HG02884 (cell line): ENCODE data around the gene TNNT2.

ENCODE experiments used
- ATAC-seq: cut with Tn5 transposase; IDR thresholded peaks from one replicate; pipeline ENCODE4 v1.9.1; 2021; ENCODE audit warnings: mild to moderate bottlenecking, moderate library complexity; ENCODE audit not compliant: unreplicated experiment

TNNT2 gene

GRCh38 chr1:201404055-201404454, 26.6 kb upstream of the TNNT2 start:
- no peak for ATAC-seq

DNA sequence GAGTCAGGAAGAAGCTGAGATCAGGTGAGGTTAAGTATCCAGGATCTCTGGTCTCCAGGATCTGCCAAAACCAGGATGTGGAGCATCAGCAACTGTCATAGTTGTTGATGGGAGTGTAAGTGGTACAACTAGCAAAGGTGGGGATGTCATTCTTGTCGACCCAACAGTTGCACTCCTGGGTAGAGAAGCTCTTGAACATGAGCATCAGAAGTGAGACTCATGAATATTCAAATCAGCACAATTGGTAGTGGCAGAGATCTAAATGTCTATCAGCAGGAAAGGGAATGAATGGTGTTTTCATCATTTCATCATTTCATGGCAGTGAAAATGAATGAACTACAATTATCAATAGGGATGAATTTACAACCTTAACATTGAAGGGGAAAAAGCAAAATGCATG, 25.9 kb upstream of the TNNT2 start:
- ATAC-seq: no peak

DNA sequence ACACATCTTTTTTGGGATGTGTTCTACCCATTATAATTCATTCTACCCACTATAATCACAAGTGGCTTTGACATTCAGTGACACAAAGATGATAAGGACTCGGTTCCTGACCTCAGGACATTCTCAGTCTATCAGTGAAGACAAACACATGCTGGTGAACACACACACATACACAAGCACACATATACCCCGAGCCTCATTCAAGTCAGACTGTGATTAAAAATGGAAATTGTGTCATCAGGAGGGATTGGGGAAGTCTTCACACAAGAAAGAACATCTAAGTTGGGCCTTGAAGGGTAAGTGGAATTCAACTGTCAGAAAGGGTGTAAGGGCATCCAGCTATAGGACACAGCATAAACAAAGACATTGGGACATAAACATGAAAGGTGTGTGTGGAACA, 24.2 kb upstream of the TNNT2 start:
- no peak for ATAC-seq

- no peak for ATAC-seq
Measured at GRCh38 chr1:201400852-201401230, 23.4 kb upstream of the TNNT2 start.

DNA sequence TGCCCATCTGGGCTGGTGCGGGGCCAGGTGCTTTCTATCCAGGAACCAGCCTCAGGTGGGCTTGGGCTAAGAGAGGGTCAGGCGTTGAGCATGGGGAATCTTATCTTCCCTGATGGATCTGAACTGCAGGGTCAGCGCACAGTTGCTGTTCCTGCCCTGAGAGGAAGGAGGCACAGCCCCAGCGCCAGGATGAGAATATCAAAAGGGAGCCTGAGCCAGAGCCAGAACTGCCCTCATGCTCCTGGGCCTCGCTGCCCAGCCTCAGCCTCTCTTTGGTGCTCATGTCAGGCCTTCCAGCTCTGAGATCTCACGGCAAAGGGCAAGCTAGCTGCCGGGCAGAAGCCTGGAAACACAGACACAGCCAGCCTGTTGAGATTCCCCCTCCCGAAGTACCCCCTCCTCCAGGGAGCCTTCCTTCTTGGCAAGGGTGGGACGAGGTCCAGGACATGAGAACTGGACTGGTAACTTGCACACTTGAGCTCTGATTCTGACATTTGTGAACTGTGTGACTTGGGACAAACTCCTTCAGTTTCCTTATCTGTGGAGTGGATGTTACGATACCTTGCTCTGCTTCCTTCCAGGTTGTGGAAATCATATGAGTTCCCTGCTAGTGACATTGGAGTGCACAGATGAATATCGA, 22.9 kb upstream of the TNNT2 start:
- no peak for ATAC-seq

DNA sequence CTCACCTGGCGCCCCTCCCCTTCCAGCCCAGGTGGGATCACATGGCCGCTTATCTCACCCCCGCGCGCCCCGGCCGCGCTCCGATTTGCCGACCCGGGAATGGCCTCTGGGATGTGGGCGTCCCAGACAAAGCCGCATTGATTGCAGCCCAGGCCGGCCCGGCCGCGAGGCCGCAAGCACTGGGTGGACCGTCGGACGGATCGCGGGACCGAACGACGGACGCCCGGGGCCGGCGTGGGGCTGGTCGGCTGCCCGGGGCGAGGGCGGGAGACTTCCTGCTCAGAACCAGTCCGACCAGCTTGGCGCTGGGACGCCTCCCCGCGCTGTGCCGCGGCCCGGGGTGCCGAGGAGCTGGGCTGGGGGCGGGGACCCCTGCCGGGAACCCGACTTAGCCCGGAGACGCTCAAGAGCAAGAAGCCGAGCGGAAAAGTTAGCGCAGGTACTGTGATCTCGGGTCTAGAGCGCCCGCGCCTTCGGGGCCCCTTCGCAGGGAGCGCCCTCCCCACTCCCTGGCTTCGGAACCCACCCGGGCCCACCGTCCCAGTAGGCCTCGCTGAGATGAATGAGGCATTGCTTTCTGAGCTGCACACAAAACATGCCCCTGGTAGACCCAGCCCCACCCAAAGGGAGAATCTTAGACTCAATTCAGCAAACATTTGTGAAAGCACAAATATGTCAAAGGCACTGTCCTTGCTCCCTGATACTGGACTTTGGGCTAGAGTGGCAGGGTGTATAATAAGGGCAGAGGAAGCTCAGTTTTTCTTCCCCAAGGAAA, 22.1 kb upstream of the TNNT2 start:
- ATAC-seq: no peak

DNA sequence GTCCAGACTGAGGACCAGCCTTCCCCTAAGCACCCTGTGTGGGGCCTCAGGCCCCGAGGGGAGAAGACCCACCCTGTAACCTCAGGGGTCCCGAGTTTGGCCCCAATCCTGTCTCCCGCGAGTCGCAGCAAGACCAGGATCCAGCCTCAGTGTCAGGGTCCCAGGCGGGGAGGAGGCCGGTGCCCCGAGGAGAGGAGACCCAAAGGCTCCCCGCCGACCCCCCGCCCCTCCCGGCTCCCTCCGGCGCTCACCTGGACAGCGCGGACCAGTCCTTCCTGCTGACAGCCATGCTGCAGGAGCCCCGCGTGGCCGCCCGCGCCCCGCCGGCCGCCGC, 21.5 kb upstream of the TNNT2 start, which contains the start of gene LAD1:
Gene LAD1, minus strand, starts transcription at position 307 of the 334 bp plus-strand sequence. Its CDS starts 18 bp downstream, at position 289.
- no peak for ATAC-seq

- ATAC-seq: no peak
Measured at GRCh38 chr1:201397675-201398074, 20.2 kb upstream of the TNNT2 start.

- ATAC-seq: no peak
Measured at GRCh38 chr1:201396861-201397464, 19.5 kb upstream of the TNNT2 start.

GRCh38 chr1:201395936-201396335, 18.5 kb upstream of the TNNT2 start:
- ATAC-seq: no peak

GRCh38 chr1:201394591-201394990, 17.1 kb upstream of the TNNT2 start:
- ATAC-seq: no peak

- no peak for ATAC-seq
Measured at GRCh38 chr1:201393076-201393475, 15.6 kb upstream of the TNNT2 start.

- no peak for ATAC-seq
Measured at GRCh38 chr1:201391651-201392511, 14.4 kb upstream of the TNNT2 start.

DNA sequence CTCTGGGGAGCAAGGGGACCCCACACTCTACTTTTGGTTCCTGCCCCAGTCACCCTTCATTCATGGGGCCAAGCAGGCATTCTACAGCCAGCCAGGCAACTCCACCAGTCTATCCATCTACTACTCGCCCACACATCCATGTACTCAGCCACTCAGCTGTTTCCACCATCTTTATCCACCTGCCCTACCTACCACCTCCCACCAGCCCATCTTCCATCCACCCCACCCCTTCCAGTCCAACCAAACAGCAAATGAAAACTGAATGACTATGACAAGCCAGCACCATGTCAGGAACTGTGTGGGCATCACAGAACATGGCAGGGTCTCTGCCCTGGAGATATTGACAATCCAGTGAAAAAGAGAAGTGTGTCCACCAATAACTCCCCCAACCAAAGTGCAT, 13.7 kb upstream of the TNNT2 start:
- no peak for ATAC-seq

DNA sequence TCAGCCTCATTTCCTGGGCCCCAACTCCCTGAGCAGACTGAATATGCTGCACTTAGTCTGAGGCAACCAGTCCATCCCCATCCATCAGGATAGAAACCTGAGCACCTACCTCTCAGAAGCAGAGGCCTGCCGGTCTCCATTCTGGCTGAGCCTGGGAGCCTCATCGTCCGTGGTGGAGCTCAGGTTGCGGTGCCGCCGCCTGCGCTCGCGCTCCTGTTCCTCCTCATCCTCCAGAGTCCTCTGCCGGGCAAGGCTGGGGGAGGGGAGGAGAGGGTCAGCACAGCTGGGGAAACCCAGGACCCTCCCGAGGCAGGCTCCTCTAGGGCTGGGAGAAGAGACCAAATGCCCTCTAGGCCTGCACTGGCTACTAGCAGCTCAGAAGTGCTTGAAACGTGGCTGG, 11.6 kb upstream of the TNNT2 start:
- no peak for ATAC-seq

- no peak for ATAC-seq
Measured at GRCh38 chr1:201386208-201386607, 8.7 kb upstream of the TNNT2 start.

GRCh38 chr1:201385299-201385891, 7.9 kb upstream of the TNNT2 start:
- ATAC-seq: no peak

GRCh38 chr1:201384406-201384782, 6.9 kb upstream of the TNNT2 start:
- no peak for ATAC-seq

GRCh38 chr1:201383647-201384405, 6.3 kb upstream of the TNNT2 start:
- no peak for ATAC-seq

DNA sequence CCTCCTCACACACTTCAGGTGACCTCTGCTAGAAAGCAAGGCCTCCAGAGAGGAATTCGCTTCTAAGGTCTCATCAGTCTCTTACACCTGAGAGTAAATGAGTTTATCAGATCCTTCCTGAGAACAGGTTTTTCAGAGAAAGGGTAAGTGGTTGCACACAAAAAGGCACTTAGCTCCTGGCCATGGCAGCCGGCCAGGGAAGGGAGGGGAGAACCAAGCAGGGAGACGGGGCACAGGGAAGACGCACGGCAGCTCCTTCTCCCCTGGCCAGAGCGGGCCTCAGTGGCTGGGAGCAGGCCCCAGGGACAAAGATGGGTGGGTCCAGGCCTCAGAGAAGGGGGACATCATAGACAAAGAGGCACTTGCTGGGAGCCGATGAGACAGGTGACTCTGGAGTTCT, 3.6 kb upstream of the TNNT2 start:
- ATAC-seq: no peak
